OCI-LY7 (cell line): ENCODE results near the gene SGPL1. TPM values are rescaled to one million over a fixed set of nuclear protein-coding genes. Genes with fewer than 3 reads are reported as not detected.
A peak's percentile ranks its signal among the peaks of the same experiment; 100 is the strongest.
"Not testable (repeated sequence)": the region's sequence is repeated elsewhere in the genome, so short reads cannot be mapped to it uniquely, and the experiment has no call there.

ENCODE experiments used
- Bru-seq: library from RNA; stranded (reverse); fragments of 400-500 nt; gene quantifications from one replicate; lab custom pipeline; 2021; lab: Mats Ljungman, UMichigan
- BruChase-seq, 2 experiments: library from RNA; stranded (reverse); fragments of 400-500 nt; gene quantifications; one replicate each; lab custom pipeline; 2021; lab: Mats Ljungman, UMichigan
- BruUV-seq: library from RNA; stranded (reverse); fragments of 400-500 nt; replicated peaks from 2 replicates; lab custom pipeline; 2021; lab: Mats Ljungman, UMichigan
- CTCF ChIA-PET: fragments of 300-600 bp; sonication (Branson Sonifier 250); formaldehyde crosslinking; loops from one replicate; lab custom pipeline; 2022; ENCODE audit warnings: antibody characterized with exemption; ENCODE audit not compliant: unreplicated experiment; lab: Charles Lee
- POLR2A ChIA-PET: fragments of 300-600 bp; sonication (Branson Sonifier 250); formaldehyde crosslinking; loops from one replicate; lab custom pipeline; 2022; ENCODE audit warnings: antibody characterized with exemption; lab: Charles Lee
- DNase-seq: peaks from one replicate; pipeline ENCODE4 v3.0.0-alpha.2; 2015; ENCODE audit warnings: low spot score
- H2AFZ ChIP-seq: fragments of 200-600 bp; sonication (generic), shearing (Covaris generic); 2 replicates; pipeline ENCODE4 v1.6.1; 2014; ENCODE audit warnings: mild to moderate bottlenecking, antibody characterized with exemption, low read length, moderate library complexity
- H3K27ac ChIP-seq: fragments of 200-600 bp; sonication (generic); 2 replicates; pipeline ENCODE4 v1.5.1; 2014; ENCODE audit warnings: mixed run types, low read depth, mild to moderate bottlenecking, moderate library complexity, low read length, inconsistent platforms; ENCODE audit not compliant: poor library complexity, severe bottlenecking
- H3K36me3 ChIP-seq: fragments of 200-600 bp; sonication (generic); 2 replicates; pipeline ENCODE4 v1.6.1; 2014; ENCODE audit warnings: mild to moderate bottlenecking, antibody characterized with exemption, low read length, moderate library complexity, mixed read lengths; ENCODE audit not compliant: insufficient read depth
- H3K4me1 ChIP-seq: fragments of 200-600 bp; sonication (generic); 2 replicates; pipeline ENCODE4 v1.5.1; 2014; ENCODE audit warnings: mild to moderate bottlenecking, low read length; ENCODE audit not compliant: insufficient read depth, poor library complexity, severe bottlenecking
- H3K4me2 ChIP-seq: fragments of 200-600 bp; sonication (generic); 2 replicates; pipeline ENCODE4 v1.6.1; 2014; ENCODE audit warnings: mild to moderate bottlenecking, low read length
- H3K4me3 ChIP-seq: fragments of 200-600 bp; sonication (generic); 2 replicates; pipeline ENCODE4 v1.5.1; 2014; ENCODE audit warnings: mild to moderate bottlenecking, low read depth, low read length; ENCODE audit not compliant: poor library complexity, severe bottlenecking
- H3K79me2 ChIP-seq: fragments of 200-600 bp; sonication (generic); 2 replicates; pipeline ENCODE4 v1.6.1; 2016; ENCODE audit warnings: low read depth, mild to moderate bottlenecking, low read length, moderate library complexity, mixed read lengths; ENCODE audit not compliant: insufficient read depth
- H3K9me2 ChIP-seq: fragments of 200-600 bp; sonication (generic); 2 replicates; pipeline ENCODE4 v1.6.1; 2016; ENCODE audit warnings: mild to moderate bottlenecking, low read length, mixed read lengths; ENCODE audit not compliant: insufficient read depth
- H3K9me3 ChIP-seq: fragments of 200-600 bp; sonication (generic); 2 replicates; pipeline ENCODE4 v1.6.1; 2014; ENCODE audit warnings: mild to moderate bottlenecking, mixed run types, low read length, mixed read lengths
- H4K20me1 ChIP-seq: fragments of 200-600 bp; sonication (generic); 2 replicates; pipeline ENCODE4 v1.6.1; 2014; ENCODE audit warnings: mild to moderate bottlenecking, antibody characterized with exemption, low read length, moderate library complexity, mixed read lengths; ENCODE audit not compliant: insufficient read depth
- CTCF ChIP-seq: fragments of 200-600 bp; sonication (generic); conservative IDR thresholded peaks from 2 replicates; pipeline ENCODE4 v1.5.1; 2014; ENCODE audit warnings: mild to moderate bottlenecking, antibody characterized with exemption, low read length, moderate library complexity, mixed read lengths
- EZH2phosphoT487 ChIP-seq: fragments of 200-600 bp; sonication (generic); IDR thresholded peaks from 2 replicates; pipeline ENCODE4 v1.6.1; 2018; ENCODE audit warnings: low read depth, borderline replicate concordance, mild to moderate bottlenecking, mixed run types, antibody characterized with exemption, low read length, moderate library complexity, mixed read lengths
- intact Hi-C: fragments of 100-400 bp; cut with micrococcal nuclease; formaldehyde crosslinking; loops from one replicate; pipeline ENCODE4 v1.10.0; 2022; ENCODE audit not compliant: unreplicated experiment
- long read RNA-seq: library from polyadenylated mRNA; stranded (forward); transcript quantifications from one replicate; pipeline ENCODE4 v2.0.0, GENCODE V29; 2022
- total RNA-seq, 2 experiments: library from RNA; depleted of rRNA in 1 of 2; stranded (reverse); fragments of >200 nt in 1 of 2; shearing (Covaris generic) in 1 of 2; gene quantifications; 2 replicates each; pipeline ENCODE4 v1.2.3, GENCODE V29; 2014 to 2022

SGPL1 gene
- total RNA-seq (2014; rRNA removed; shearing (Covaris generic)) (11.7 and 14.2 TPM in 2 replicates), total RNA-seq (2022) (23.4 and 25.1 TPM in 2 replicates), Bru-seq, nascent RNA (percentile 70 among the genes with signal in this experiment), BruChase-seq, experiment 1, labeled RNA remaining after a 6-hour chase (percentile 65 among the genes with signal in this experiment), BruChase-seq, experiment 2, labeled RNA remaining after a 2-hour chase (percentile 70 among the genes with signal in this experiment)
- long read RNA-seq, full-length matches to known transcripts, result 2 of 12 reads
- long read RNA-seq, partial matches to known transcripts, result 3 of 12 reads
- long read RNA-seq, other reads (novel, unspliced or antisense), result 7 of 12 reads

DNA sequence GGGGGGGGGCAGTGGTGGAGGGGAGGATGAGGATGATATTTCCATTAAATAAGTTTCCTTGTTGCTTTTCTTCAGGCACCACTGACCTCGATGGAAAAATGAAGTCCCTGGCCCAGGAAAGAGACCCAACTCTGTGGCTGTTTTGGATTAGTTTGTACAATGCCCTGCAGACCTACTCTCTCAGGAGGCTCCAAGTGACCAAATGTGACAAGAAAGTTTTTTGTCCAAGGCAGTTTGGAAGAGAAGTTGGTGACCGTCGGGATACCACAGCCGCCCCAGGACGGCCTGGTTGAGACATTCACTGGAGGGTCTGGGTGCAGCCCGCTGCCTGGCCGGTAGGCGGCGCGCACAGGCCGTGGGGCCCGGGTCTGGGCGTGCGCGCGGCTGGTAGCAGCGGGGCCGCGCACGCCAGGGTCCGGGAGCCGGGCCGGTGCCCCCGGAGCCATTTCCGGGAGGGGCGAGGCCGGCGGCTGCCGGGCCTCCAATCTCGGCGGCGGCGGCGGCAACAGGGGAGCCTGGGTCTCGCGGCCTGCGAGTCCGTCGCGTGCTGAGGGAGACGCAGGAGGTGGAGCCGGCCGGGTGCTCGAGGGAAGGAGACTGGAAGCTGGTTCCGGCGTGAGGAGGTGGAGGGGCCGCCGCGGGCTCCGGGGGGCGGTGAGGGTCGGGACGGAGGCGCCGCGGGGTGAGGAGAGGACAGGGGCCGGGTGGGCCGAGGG is at the start of gene SGPL1:
TSS of gene SGPL1 (plus strand) at position 445 of the 716 bp plus-strand sequence. CDS start 906 bp downstream, outside the sequence.
- Histone ChIP-seq H2AFZ (peak within 1 kb of the TSS; percentile 87; the same call in 1 of the 2 replicates), H3K9me3 (no peaks in the 10 kb centered on the region), H4K20me1 (no peaks in the 10 kb centered on the region), H3K79me2 (no peaks in the 10 kb centered on the region), H3K27ac (no peak within 1 kb of the TSS), H3K4me1 (peaks cover 4% of the 10 kb centered on the region), H3K4me3 (peak within 1 kb of the TSS; percentile 78), H3K4me2 (peak within 1 kb of the TSS; percentile 93), H3K36me3 (peaks cover 6% of the 10 kb centered on the region; the same call in 1 of the 2 replicates), H3K9me2 (no peaks in the 10 kb centered on the region)
- ChIA-PET CTCF (no interaction called here), POLR2A (interaction anchor here (0.7 kb wide), 1 partner anchor 67 kb away, joined by 3 read pairs; no protein-coding TSS in a partner anchor)
- no TSS peak for BruUV-seq
- DNase-seq, result peak; percentile 90
- intact Hi-C loops, result loop anchor here (1.0 to 5.0 kb wide), 3 partner anchors 65 to 397 kb away; partner anchors contain the start of gene UNC5B
- TF ChIP-seq CTCF (peak; percentile 92), EZH2phosphoT487 (no peak)

DNA sequence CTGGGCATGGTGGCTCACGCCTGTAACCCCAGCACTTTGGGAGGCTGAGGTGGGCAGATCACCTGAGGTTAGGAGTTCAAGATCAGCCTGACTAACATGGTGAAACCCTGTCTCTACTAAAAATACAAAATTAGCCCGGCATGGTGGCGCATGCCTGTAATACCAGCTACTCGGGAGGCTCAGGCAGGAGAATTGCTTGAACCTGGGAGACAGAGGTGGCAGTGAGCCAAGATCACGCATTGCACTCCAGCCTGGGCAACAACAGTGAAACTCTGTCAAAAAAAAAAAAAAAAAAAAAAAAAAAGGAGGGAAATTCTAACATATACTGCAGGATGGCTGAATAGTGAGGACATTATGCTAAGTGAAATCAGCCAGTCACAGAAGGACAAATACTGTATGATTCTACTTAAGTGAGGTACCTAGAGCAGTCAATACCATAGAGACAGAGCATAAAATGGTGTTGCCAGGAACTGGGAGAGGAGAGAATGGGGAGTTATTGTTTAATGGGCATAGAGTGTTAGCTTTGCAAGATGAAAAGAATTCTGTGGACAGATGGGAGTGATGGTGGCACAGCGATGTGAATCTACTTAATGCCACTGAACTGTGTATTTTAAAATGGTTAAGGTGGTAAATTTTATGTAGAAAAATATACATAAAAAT is 47.6 kb upstream of the SGPL1 start:
- intact Hi-C loops, H2AFZ ChIP-seq, CTCF ChIA-PET, H3K36me3 ChIP-seq, BruUV-seq, H4K20me1 ChIP-seq, H3K27ac ChIP-seq, H3K4me3 ChIP-seq, H3K79me2 ChIP-seq, H3K4me2 ChIP-seq, H3K4me1 ChIP-seq, DNase-seq, H3K9me2 ChIP-seq, H3K9me3 ChIP-seq: not testable (repeated sequence)
- POLR2A ChIA-PET, result interaction anchor here (0.7 kb wide), 1 partner anchor 9 kb away, joined by 7 read pairs; no protein-coding TSS in a partner anchor

- Histone ChIP-seq H3K4me2 (no peak overlapping the region), H2AFZ (no peak overlapping the region), H3K9me2 (no peaks in the 10 kb centered on the region), H4K20me1 (no peaks in the 10 kb centered on the region), H3K9me3 (peaks cover 6% of the 10 kb centered on the region; the same call in 1 of the 2 replicates), H3K36me3 (no peaks in the 10 kb centered on the region), H3K27ac (no peak overlapping the region), H3K79me2 (no peaks in the 10 kb centered on the region), H3K4me3 (no peak overlapping the region), H3K4me1 (no peaks in the 10 kb centered on the region)
- DNase-seq, result no peak
- no peak for TF ChIP-seq CTCF
- no peak for TF ChIP-seq EZH2phosphoT487
- BruUV-seq, result no TSS peak
- ChIA-PET CTCF (no interaction called here), POLR2A (no interaction called here)
- intact Hi-C loops, result no loop called here
Observed at GRCh38 chr10:70769121-70769520, 46.6 kb upstream of the SGPL1 start.
